SK-N-SH (cell line): ENCODE data around the gene ARHGEF10L. TPM values are rescaled to one million over a fixed set of nuclear protein-coding genes. Genes with fewer than 3 reads are reported as not detected.

Experiments used
- CTCF ChIA-PET: fragments of 300-600, 350-600 bp; formaldehyde crosslinking; extraction: SDS; loops from one replicate; lab custom pipeline; 2021; lab: Yijun Ruan, JAX
- POLR2A ChIA-PET: fragments of 350-600 bp; sonication (Branson Sonifier 250); formaldehyde crosslinking; extraction: SDS; loops from one replicate; lab custom pipeline; 2020; ENCODE audit warnings: antibody characterized with exemption, inconsistent platforms; lab: Yijun Ruan, JAX
- DNase-seq: peaks from one replicate; pipeline ENCODE4 v3.0.0; 2012
- H2AFZ ChIP-seq: fragments of 200-600 bp; sonication (generic); 2 replicates; pipeline ENCODE4 v1.8.1; 2016; ENCODE audit warnings: antibody characterized with exemption, mild to moderate bottlenecking, low read depth
- H3F3A ChIP-seq: fragments of 200-600 bp; sonication (generic); replicated peaks from 2 replicates; pipeline ENCODE3; 2016; ENCODE audit warnings: antibody characterized with exemption, mild to moderate bottlenecking; ENCODE audit not compliant: insufficient read depth
- H3K27ac ChIP-seq, 2 experiments: fragments of 200-500 bp in 1 of 2; fragments of 200-600 bp in 1 of 2; sonication (Bioruptor generic) in 1 of 2; sonication (generic), shearing (Covaris generic) in 1 of 2; 2 replicates each; pipeline versions ENCODE4 v1.5.1 to v1.6.1; 2014 to 2016; ENCODE audit warnings: low read depth in 2 of 2, inconsistent platforms in 1 of 2, low read length in 1 of 2, mild to moderate bottlenecking in 1 of 2, mixed read lengths in 1 of 2
- H3K27me3 ChIP-seq: fragments of 200-600 bp; sonication (generic), shearing (Covaris generic); 2 replicates; pipeline ENCODE4 v1.6.1; 2016; ENCODE audit warnings: mixed run types; ENCODE audit not compliant: insufficient read depth
- H3K36me3 ChIP-seq, 2 experiments: fragments of 200-500 bp in 1 of 2; fragments of 200-600 bp in 1 of 2; sonication (Bioruptor generic) in 1 of 2; sonication (generic) in 1 of 2; replicated peaks in 1 of 2; 2 replicates each; pipeline versions ENCODE3 to v1.5.1; 2014 to 2016; ENCODE audit warnings: low read length in 1 of 2, mild to moderate bottlenecking in 1 of 2; ENCODE audit not compliant: insufficient read depth in 2 of 2, control insufficient read depth in 1 of 2
- H3K4me1 ChIP-seq, 2 experiments: fragments of 200-500 bp in 1 of 2; fragments of 200-600 bp in 1 of 2; sonication (Bioruptor generic) in 1 of 2; sonication (generic), shearing (Covaris generic) in 1 of 2; 2 replicates each; pipeline versions ENCODE4 v1.5.1 to v1.6.1; 2014 to 2016; ENCODE audit warnings: low read depth in 1 of 2, low read length in 1 of 2, mixed run types in 1 of 2; ENCODE audit not compliant: insufficient read depth in 2 of 2, control insufficient read depth in 1 of 2
- H3K4me2 ChIP-seq: fragments of 200-600 bp; sonication (generic), shearing (Covaris generic); 2 replicates; pipeline ENCODE4 v1.6.1; 2017; ENCODE audit warnings: mixed run types
- H3K4me3 ChIP-seq, 2 experiments: fragments of 200-500 bp in 1 of 2; fragments of 200-600 bp in 1 of 2; sonication (Bioruptor generic) in 1 of 2; sonication (generic), shearing (Covaris generic) in 1 of 2; 2 replicates each; pipeline versions ENCODE4 v1.5.1 to v1.8.1; 2014 to 2016; ENCODE audit warnings: low read depth in 2 of 2, inconsistent platforms in 1 of 2, low read length in 1 of 2, mild to moderate bottlenecking in 1 of 2, mixed read lengths in 1 of 2, moderate library complexity in 1 of 2
- H3K79me2 ChIP-seq: fragments of 200-600 bp; sonication (generic); 2 replicates; pipeline ENCODE4 v1.8.1; 2017; ENCODE audit warnings: mild to moderate bottlenecking; ENCODE audit not compliant: insufficient read depth
- H3K9ac ChIP-seq: fragments of 200-600 bp; sonication (generic); 2 replicates; pipeline ENCODE4 v1.6.1; 2017; ENCODE audit warnings: mixed run types
- H3K9me2 ChIP-seq: fragments of 200-600 bp; sonication (generic); 2 replicates; pipeline ENCODE4 v1.6.1; 2017; ENCODE audit warnings: mixed run types
- H3K9me3 ChIP-seq: fragments of 200-600 bp; sonication (generic); 2 replicates; pipeline ENCODE4 v1.6.1; 2017; ENCODE audit warnings: mixed run types, mild to moderate bottlenecking, moderate library complexity
- H4K20me1 ChIP-seq: fragments of 200-600 bp; sonication (generic); 2 replicates; pipeline ENCODE4 v1.6.1; 2017; ENCODE audit warnings: mild to moderate bottlenecking, mixed run types; ENCODE audit not compliant: insufficient read depth
- EZH2phosphoT487 ChIP-seq: fragments of 200-600 bp; sonication (generic); IDR thresholded peaks from 2 replicates; pipeline ENCODE4 v1.6.1; 2017; ENCODE audit warnings: low read depth, mixed run types, mild to moderate bottlenecking, antibody characterized with exemption, moderate library complexity, borderline replicate concordance
- GABPA ChIP-seq: IDR thresholded peaks from 2 replicates; pipeline ENCODE4 v1.4.0; 2012; ENCODE audit warnings: low read depth, mild to moderate bottlenecking
- JUND ChIP-seq: IDR thresholded peaks from 2 replicates; pipeline ENCODE4 v1.4.0; 2012
- MEF2A ChIP-seq: IDR thresholded peaks from 2 replicates; pipeline ENCODE4 v1.4.0; 2012; ENCODE audit warnings: low read depth, borderline replicate concordance
- NFIC ChIP-seq: IDR thresholded peaks from 2 replicates; pipeline ENCODE4 v1.4.0; 2012; ENCODE audit warnings: borderline replicate concordance
- POLR2AphosphoS5 ChIP-seq: IDR thresholded peaks from 2 replicates; pipeline ENCODE4 v1.6.1; 2012; ENCODE audit warnings: low read depth, low read length
- RAD21 ChIP-seq: IDR thresholded peaks from 2 replicates; pipeline ENCODE4 v1.6.1; 2012; ENCODE audit warnings: mild to moderate bottlenecking, low read length
- RCOR1 ChIP-seq: fragments of 150-350 bp; IDR thresholded peaks from 2 replicates; pipeline ENCODE4 v1.6.1; 2017; ENCODE audit warnings: antibody characterized with exemption, low read length
- YY1 ChIP-seq: IDR thresholded peaks from 2 replicates; pipeline ENCODE4 v1.4.0; 2012; ENCODE audit warnings: low read depth, mild to moderate bottlenecking
- WGBS: methylation state at CpG from one replicate; pipeline ENCODE4 v1.1.6; 2017; ENCODE audit warnings: low lambda C conversion rate; 5-methylcytosine and 5-hydroxymethylcytosine counted together
- polyA plus RNA-seq, 3 experiments: library from polyadenylated mRNA; depleted of rRNA; stranded (reverse); fragments of >200 nt; gene quantifications; 2 replicates each; pipeline ENCODE4 v1.2.3, GENCODE V29; 2012
- TF ChIP-seq, protein P1 (sequence below): IDR thresholded peaks from 2 replicates; pipeline ENCODE4 v1.4.0; 2012; ENCODE audit warnings: low read depth, borderline replicate concordance
- TF ChIP-seq, protein P2 (sequence below): IDR thresholded peaks from 2 replicates; pipeline ENCODE4 v1.4.0; 2012; ENCODE audit warnings: low read depth
- TF ChIP-seq, protein P3 (sequence below): fragments of 150-350 bp; IDR thresholded peaks from 2 replicates; pipeline ENCODE4 v1.6.1; 2017; ENCODE audit warnings: antibody characterized with exemption, low read length, low read depth, borderline replicate concordance
- TF ChIP-seq, protein P4 (sequence below): IDR thresholded peaks from 2 replicates; pipeline ENCODE4; 2012
- TF ChIP-seq, protein P5 (sequence below): fragments of 150-350 bp; IDR thresholded peaks from 2 replicates; pipeline ENCODE4 v1.6.1; 2016; ENCODE audit warnings: mild to moderate bottlenecking, low read depth, low read length
- TF ChIP-seq, protein P6 (sequence below): IDR thresholded peaks from 2 replicates; pipeline ENCODE4 v1.6.1; 2012; ENCODE audit warnings: mild to moderate bottlenecking, low read depth, low read length, moderate library complexity

ARHGEF10L gene
- polyA plus RNA-seq, 1 of the 3 experiments (the other 2 are of a cell fraction): 12.5 TPM

DNA sequence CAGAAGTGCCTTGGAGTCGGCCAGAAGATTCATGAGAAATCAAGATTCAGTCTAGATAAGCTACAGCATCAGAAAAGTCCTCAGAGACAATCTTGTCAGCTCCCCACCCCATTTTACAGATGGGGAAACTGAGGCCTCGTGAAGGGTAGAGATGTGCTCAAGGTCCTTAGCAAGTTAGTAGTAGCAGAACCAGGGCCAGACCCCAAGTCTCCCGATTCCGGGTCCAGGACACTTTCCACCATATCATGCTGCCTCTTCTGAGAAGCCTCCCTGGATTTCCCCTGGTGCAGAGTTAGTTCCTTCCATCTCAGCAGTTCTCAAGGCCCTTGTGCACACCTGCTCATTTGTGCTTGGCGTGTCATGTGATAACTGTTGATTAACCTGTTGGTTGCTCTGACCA, 124.1 kb downstream of the ARHGEF10L start:
- Histone ChIP-seq H3K36me3 (peaks cover 14 to 24% of the 10 kb centered on the region in 2 experiments), H4K20me1 (0 out of 2 replicates have a peak, but pooled peaks cover 4% of the 10 kb centered on the region), H3K4me1 (peaks cover 0 to 9% of the 10 kb centered on the region in 2 experiments; a peak in 1 of 4 replicates), H3F3A (no peaks in the 10 kb centered on the region), H3K27me3 (no peaks in the 10 kb centered on the region), H3K9ac (no peak overlapping the region), H2AFZ (no peak overlapping the region), H3K79me2 (no peaks in the 10 kb centered on the region), H3K9me3 (no peaks in the 10 kb centered on the region), H3K4me3 (no peak overlapping the region), H3K27ac (no peak overlapping the region), H3K4me2 (no peak overlapping the region), H3K9me2 (no peaks in the 10 kb centered on the region)
- TF ChIP-seq RCOR1: no peak
- no peak for TF ChIP-seq GABPA
- TF ChIP-seq, protein P1, sequence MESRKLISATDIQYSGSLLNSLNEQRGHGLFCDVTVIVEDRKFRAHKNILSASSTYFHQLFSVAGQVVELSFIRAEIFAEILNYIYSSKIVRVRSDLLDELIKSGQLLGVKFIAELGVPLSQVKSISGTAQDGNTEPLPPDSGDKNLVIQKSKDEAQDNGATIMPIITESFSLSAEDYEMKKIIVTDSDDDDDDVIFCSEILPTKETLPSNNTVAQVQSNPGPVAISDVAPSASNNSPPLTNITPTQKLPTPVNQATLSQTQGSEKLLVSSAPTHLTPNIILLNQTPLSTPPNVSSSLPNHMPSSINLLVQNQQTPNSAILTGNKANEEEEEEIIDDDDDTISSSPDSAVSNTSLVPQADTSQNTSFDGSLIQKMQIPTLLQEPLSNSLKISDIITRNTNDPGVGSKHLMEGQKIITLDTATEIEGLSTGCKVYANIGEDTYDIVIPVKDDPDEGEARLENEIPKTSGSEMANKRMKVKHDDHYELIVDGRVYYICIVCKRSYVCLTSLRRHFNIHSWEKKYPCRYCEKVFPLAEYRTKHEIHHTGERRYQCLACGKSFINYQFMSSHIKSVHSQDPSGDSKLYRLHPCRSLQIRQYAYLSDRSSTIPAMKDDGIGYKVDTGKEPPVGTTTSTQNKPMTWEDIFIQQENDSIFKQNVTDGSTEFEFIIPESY: no peak
- TF ChIP-seq EZH2phosphoT487: no peak
- TF ChIP-seq, protein P2, sequence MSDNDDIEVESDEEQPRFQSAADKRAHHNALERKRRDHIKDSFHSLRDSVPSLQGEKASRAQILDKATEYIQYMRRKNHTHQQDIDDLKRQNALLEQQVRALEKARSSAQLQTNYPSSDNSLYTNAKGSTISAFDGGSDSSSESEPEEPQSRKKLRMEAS: no peak
- no peak for TF ChIP-seq RAD21
- TF ChIP-seq, protein P3, sequence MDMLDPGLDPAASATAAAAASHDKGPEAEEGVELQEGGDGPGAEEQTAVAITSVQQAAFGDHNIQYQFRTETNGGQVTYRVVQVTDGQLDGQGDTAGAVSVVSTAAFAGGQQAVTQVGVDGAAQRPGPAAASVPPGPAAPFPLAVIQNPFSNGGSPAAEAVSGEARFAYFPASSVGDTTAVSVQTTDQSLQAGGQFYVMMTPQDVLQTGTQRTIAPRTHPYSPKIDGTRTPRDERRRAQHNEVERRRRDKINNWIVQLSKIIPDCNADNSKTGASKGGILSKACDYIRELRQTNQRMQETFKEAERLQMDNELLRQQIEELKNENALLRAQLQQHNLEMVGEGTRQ: no peak
- TF ChIP-seq MEF2A: no peak
- no peak for TF ChIP-seq NFIC
- no peak for TF ChIP-seq JUND
- TF ChIP-seq YY1: no peak
- no peak for TF ChIP-seq POLR2AphosphoS5
- TF ChIP-seq, protein P4, sequence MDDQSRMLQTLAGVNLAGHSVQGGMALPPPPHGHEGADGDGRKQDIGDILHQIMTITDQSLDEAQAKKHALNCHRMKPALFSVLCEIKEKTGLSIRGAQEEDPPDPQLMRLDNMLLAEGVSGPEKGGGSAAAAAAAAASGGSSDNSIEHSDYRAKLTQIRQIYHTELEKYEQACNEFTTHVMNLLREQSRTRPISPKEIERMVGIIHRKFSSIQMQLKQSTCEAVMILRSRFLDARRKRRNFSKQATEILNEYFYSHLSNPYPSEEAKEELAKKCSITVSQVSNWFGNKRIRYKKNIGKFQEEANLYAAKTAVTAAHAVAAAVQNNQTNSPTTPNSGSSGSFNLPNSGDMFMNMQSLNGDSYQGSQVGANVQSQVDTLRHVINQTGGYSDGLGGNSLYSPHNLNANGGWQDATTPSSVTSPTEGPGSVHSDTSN: no peak
- DNase-seq: no peak
- ChIA-PET POLR2A (no interaction called here), CTCF (interaction anchor here (1.2 to 4.0 kb wide), 6 partner anchors 33 to 918 kb away, joined by 4 to 35 read pairs (median 12); no protein-coding TSS in a partner anchor)
- WGBS: 96% methylated on average over 5 of the region's 5 CpGs

DNA sequence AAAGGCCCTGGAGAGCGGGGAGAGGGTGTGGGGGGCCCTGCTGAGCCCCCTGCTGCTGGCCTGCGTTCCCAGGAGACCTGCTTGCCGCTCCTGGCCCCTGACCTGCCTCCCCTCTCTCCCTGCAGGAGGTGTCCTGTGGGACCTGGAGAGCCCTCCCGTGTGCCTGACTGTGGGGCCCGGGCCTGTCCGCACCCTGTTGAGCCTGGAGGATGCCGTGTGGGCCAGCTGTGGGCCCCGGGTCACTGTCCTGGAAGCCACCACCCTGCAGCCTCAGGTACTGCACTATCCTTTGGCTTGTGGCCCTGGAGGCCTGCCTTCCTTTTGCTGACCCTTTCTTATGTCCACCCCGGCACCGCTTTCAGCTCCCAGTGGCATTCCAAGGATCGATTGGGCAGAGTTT, 124.8 kb downstream of the ARHGEF10L start:
- 94% methylated on average over 3 of the region's 11 CpGs for WGBS
- TF ChIP-seq, protein P5, sequence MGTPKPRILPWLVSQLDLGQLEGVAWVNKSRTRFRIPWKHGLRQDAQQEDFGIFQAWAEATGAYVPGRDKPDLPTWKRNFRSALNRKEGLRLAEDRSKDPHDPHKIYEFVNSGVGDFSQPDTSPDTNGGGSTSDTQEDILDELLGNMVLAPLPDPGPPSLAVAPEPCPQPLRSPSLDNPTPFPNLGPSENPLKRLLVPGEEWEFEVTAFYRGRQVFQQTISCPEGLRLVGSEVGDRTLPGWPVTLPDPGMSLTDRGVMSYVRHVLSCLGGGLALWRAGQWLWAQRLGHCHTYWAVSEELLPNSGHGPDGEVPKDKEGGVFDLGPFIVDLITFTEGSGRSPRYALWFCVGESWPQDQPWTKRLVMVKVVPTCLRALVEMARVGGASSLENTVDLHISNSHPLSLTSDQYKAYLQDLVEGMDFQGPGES: no peak
- TF ChIP-seq, protein P6, sequence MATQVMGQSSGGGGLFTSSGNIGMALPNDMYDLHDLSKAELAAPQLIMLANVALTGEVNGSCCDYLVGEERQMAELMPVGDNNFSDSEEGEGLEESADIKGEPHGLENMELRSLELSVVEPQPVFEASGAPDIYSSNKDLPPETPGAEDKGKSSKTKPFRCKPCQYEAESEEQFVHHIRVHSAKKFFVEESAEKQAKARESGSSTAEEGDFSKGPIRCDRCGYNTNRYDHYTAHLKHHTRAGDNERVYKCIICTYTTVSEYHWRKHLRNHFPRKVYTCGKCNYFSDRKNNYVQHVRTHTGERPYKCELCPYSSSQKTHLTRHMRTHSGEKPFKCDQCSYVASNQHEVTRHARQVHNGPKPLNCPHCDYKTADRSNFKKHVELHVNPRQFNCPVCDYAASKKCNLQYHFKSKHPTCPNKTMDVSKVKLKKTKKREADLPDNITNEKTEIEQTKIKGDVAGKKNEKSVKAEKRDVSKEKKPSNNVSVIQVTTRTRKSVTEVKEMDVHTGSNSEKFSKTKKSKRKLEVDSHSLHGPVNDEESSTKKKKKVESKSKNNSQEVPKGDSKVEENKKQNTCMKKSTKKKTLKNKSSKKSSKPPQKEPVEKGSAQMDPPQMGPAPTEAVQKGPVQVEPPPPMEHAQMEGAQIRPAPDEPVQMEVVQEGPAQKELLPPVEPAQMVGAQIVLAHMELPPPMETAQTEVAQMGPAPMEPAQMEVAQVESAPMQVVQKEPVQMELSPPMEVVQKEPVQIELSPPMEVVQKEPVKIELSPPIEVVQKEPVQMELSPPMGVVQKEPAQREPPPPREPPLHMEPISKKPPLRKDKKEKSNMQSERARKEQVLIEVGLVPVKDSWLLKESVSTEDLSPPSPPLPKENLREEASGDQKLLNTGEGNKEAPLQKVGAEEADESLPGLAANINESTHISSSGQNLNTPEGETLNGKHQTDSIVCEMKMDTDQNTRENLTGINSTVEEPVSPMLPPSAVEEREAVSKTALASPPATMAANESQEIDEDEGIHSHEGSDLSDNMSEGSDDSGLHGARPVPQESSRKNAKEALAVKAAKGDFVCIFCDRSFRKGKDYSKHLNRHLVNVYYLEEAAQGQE: no peak
- H3K79me2 ChIP-seq: no peaks in the 10 kb centered on the region
- H3K27me3 ChIP-seq: no peaks in the 10 kb centered on the region
- DNase-seq: no peak
- H3K9ac ChIP-seq: no peak overlapping the region
- H3K27ac ChIP-seq: no peak overlapping the region
- POLR2A ChIA-PET: no interaction called here
- CTCF ChIA-PET: interaction anchor here (0.9 to 3.7 kb wide), 3 partner anchors 12 to 245 kb away, joined by 3 to 17 read pairs (median 5); no protein-coding TSS in a partner anchor
- H3K4me3 ChIP-seq: no peak overlapping the region
- no peak overlapping the region for H3K4me2 ChIP-seq
- peaks cover 14 to 23% of the 10 kb centered on the region in 2 experiments for H3K36me3 ChIP-seq
- H2AFZ ChIP-seq: no peak overlapping the region
- H3F3A ChIP-seq: no peaks in the 10 kb centered on the region
- 0 out of 2 replicates have a peak, but pooled peaks cover 4% of the 10 kb centered on the region for H4K20me1 ChIP-seq
- peaks cover 0 to 12% of the 10 kb centered on the region in 2 experiments; a peak in 1 of 4 replicates for H3K4me1 ChIP-seq
- no peaks in the 10 kb centered on the region for H3K9me3 ChIP-seq
- H3K9me2 ChIP-seq: no peaks in the 10 kb centered on the region
